ENCODE data around the gene MED12L. TPM values are rescaled to one million over a fixed set of nuclear protein-coding genes. Genes with fewer than 3 reads are reported as not detected.

Gene MED12L
- total RNA-seq, 2 donors from 2014 or later = 15.5 to 28.9 TPM

GRCh38 chr3:151428386-151428785, 342.9 kb downstream of the MED12L start:
- Mint-ChIP-seq H3K9me3 (peaks cover 15% of the 10 kb centered on the region), H3K4me3 (no peak overlapping the region), H3K27me3 (ENCODE audit: insufficient read depth) (no peaks in the 10 kb centered on the region), H3K27ac (no peak overlapping the region), H3K4me1 (peaks cover 17% of the 10 kb centered on the region), H3K36me3 (ENCODE audit: low read depth) (peaks cover 23% of the 10 kb centered on the region)
- Histone ChIP-seq H3K9me3 (ENCODE audit: control insufficient read depth, low read length) (no peaks in the 10 kb centered on the region), H3K9ac (ENCODE audit: extremely low read depth, low read length, poor library complexity, severe bottlenecking) (no peak overlapping the region), H3K4me3 (ENCODE audit: low read length) (no peak overlapping the region), H3K36me3 (ENCODE audit: control insufficient read depth, insufficient read depth, low read length) (no peaks in the 10 kb centered on the region), H3K4me1 (ENCODE audit: control insufficient read depth, insufficient read depth, low read length) (no peaks in the 10 kb centered on the region), H3K27ac (ENCODE audit: low read depth, low read length) (no peak overlapping the region), H3K27me3 (ENCODE audit: control insufficient read depth, insufficient read depth, low read length, poor library complexity, severe bottlenecking) (no peaks in the 10 kb centered on the region)
- no peak for DNase-seq
- TF ChIP-seq, protein P1, sequence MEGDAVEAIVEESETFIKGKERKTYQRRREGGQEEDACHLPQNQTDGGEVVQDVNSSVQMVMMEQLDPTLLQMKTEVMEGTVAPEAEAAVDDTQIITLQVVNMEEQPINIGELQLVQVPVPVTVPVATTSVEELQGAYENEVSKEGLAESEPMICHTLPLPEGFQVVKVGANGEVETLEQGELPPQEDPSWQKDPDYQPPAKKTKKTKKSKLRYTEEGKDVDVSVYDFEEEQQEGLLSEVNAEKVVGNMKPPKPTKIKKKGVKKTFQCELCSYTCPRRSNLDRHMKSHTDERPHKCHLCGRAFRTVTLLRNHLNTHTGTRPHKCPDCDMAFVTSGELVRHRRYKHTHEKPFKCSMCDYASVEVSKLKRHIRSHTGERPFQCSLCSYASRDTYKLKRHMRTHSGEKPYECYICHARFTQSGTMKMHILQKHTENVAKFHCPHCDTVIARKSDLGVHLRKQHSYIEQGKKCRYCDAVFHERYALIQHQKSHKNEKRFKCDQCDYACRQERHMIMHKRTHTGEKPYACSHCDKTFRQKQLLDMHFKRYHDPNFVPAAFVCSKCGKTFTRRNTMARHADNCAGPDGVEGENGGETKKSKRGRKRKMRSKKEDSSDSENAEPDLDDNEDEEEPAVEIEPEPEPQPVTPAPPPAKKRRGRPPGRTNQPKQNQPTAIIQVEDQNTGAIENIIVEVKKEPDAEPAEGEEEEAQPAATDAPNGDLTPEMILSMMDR (conservative IDR thresholded peaks at IDR 0.05) = no peak
- 91% methylated on average over 2 of the region's 2 CpGs; no CpG with 5 or more reads in 1 of the 2 experiments for WGBS, 2 experiments (ENCODE audit: insufficient coverage in 1 of 2, insufficient read length in 1 of 2)

GRCh38 chr3:151430821-151431484, 345.5 kb downstream of the MED12L start:
- H3K27ac ChIP-seq (ENCODE audit: low read depth, low read length) = no peak overlapping the region
- 93 to 97% methylated on average over 4 to 5 of the region's 5 CpGs for WGBS, 2 experiments (ENCODE audit: insufficient coverage in 1 of 2, insufficient read length in 1 of 2)
- H3K27ac Mint-ChIP-seq = no peak overlapping the region
- no peak overlapping the region for H3K9ac ChIP-seq (ENCODE audit: extremely low read depth, low read length, poor library complexity, severe bottlenecking)
- H3K4me1 ChIP-seq (ENCODE audit: control insufficient read depth, insufficient read depth, low read length) = no peaks in the 10 kb centered on the region
- H3K4me3 ChIP-seq (ENCODE audit: low read length) = no peak overlapping the region
- H3K9me3 Mint-ChIP-seq = peaks cover 15% of the 10 kb centered on the region
- no peaks in the 10 kb centered on the region for H3K27me3 Mint-ChIP-seq (ENCODE audit: insufficient read depth)
- peaks cover 12% of the 10 kb centered on the region for H3K4me1 Mint-ChIP-seq
- no peak for DNase-seq
- no peak overlapping the region for H3K4me3 Mint-ChIP-seq
- H3K9me3 ChIP-seq (ENCODE audit: control insufficient read depth, low read length) = no peaks in the 10 kb centered on the region
- TF ChIP-seq, protein P1 (conservative IDR thresholded peaks at IDR 0.05) = no peak
- peaks cover 23% of the 10 kb centered on the region for H3K36me3 Mint-ChIP-seq (ENCODE audit: low read depth)
- no peaks in the 10 kb centered on the region for H3K27me3 ChIP-seq (ENCODE audit: control insufficient read depth, insufficient read depth, low read length, poor library complexity, severe bottlenecking)
- no peaks in the 10 kb centered on the region for H3K36me3 ChIP-seq (ENCODE audit: control insufficient read depth, insufficient read depth, low read length)

DNA sequence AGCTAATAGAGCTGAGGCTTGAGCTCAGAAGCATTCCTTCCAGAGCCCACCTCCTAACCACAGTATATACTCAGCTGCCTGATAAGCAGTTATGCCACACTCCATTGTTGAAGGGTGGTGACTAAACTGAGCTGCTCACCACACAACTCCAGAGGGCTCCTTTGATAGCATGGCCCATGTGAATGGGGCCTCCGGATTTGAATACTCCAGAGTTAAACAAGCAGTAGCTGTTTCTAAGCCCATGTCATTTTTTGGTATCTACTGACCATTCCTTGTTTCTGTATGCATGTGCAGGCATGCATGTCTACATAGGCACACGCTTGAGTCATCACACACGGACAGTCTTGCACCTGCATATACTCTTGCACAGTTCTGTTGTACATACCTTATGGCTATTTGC, 346.5 kb downstream of the MED12L start:
- no peaks in the 10 kb centered on the region for H3K27me3 Mint-ChIP-seq (ENCODE audit: insufficient read depth)
- peaks cover 12% of the 10 kb centered on the region for H3K4me1 Mint-ChIP-seq
- Histone ChIP-seq H3K9me3 (ENCODE audit: control insufficient read depth, low read length) (no peaks in the 10 kb centered on the region), H3K27ac (ENCODE audit: low read depth, low read length) (no peak overlapping the region), H3K4me1 (ENCODE audit: control insufficient read depth, insufficient read depth, low read length) (no peaks in the 10 kb centered on the region), H3K9ac (ENCODE audit: extremely low read depth, low read length, poor library complexity, severe bottlenecking) (no peak overlapping the region), H3K36me3 (ENCODE audit: control insufficient read depth, insufficient read depth, low read length) (no peaks in the 10 kb centered on the region), H3K27me3 (ENCODE audit: control insufficient read depth, insufficient read depth, low read length, poor library complexity, severe bottlenecking) (no peaks in the 10 kb centered on the region), H3K4me3 (ENCODE audit: low read length) (no peak overlapping the region)
- 89 to 91% methylated on average over 3 of the region's 3 CpGs for WGBS, 2 experiments (ENCODE audit: insufficient coverage in 1 of 2, insufficient read length in 1 of 2)
- H3K9me3 Mint-ChIP-seq = peaks cover 15% of the 10 kb centered on the region
- H3K27ac Mint-ChIP-seq = no peak overlapping the region
- DNase-seq = no peak
- H3K4me3 Mint-ChIP-seq = no peak overlapping the region
- TF ChIP-seq, protein P1 (conservative IDR thresholded peaks at IDR 0.05) = no peak
- peaks cover 23% of the 10 kb centered on the region for H3K36me3 Mint-ChIP-seq (ENCODE audit: low read depth)
